Forelimb muscle (tissue), 1 donor: Measurements from ENCODE around the gene MAPKAP1. TPM values are rescaled to one million over a fixed set of nuclear protein-coding genes. Genes with fewer than 3 reads are reported as not detected.
"Not testable (repeated sequence)": the region's sequence is repeated elsewhere in the genome, so short reads cannot be mapped to it uniquely, and the experiment has no call there.

Experiments used
- DNase-seq: peaks from one replicate; pipeline ENCODE4 v3.0.0-alpha.2; 2013; ENCODE audit warnings: low read depth
- polyA plus RNA-seq: library from polyadenylated mRNA; unstranded; fragments of 120-200 nt; gene quantifications from one replicate; pipeline ENCODE4 v1.2.1, GENCODE V29; 2013; ENCODE audit not compliant: insufficient read length

The MAPKAP1 gene
- polyA plus RNA-seq, 1 donor, result 67.7 TPM

- no peak for DNase-seq
Measured at GRCh38 chr9:125604196-125604595, 102.8 kb downstream of the MAPKAP1 start.

- DNase-seq, result no peak
Measured at GRCh38 chr9:125603478-125604021, 103.5 kb downstream of the MAPKAP1 start.

GRCh38 chr9:125601961-125602360, 105.0 kb downstream of the MAPKAP1 start:
- no peak for DNase-seq

DNA sequence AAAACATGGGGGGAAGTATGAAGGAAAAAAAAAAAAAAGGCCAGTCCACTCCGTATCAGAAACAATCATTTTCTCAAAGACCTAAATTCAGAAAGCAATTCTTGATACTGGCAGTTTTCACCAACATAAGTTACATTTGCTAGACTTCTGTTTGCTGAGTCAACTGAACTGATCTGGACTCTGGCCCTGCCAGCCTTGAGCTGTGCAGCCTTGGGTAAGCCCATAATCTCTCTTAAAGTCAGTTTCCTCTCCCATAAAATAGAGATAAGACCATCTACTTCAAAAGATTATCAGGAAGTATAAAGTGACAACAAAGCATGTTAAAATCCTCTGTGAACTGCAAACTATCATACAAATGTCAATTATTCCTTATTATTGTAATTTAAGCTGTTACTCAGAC, 106.8 kb downstream of the MAPKAP1 start:
- DNase-seq, result no peak

GRCh38 chr9:125594223-125594610, 112.8 kb downstream of the MAPKAP1 start:
- no peak for DNase-seq

DNA sequence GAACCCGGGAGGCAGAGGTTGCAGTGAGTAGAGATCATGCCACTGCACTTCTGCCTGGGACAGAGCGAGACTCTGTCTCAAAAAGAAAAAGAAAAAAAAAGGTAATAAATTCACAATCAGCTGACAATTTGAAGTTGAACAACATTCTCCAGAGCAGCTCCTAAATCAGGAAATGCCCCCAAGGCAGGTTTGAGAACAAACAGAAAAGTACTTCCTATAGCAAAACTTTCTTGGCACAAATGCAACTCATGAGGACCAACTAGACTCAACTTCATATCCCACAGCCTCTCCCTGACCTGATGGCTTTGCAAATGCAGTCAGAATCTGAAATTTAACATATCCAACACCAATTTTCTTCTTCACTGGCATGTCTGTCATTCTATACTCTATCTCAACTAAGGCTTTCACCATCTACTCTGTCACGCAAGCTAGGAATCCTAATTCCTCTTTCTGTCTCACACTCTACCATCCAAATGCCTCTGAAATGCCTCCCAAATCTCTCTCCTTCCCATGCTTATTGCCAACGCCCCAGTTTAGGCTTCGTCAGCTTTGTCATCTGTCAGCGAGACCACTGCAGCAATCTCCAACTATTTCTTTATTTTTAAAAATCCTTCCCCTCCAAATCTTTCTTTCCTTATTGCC, 113.3 kb downstream of the MAPKAP1 start:
- no peak for DNase-seq

DNA sequence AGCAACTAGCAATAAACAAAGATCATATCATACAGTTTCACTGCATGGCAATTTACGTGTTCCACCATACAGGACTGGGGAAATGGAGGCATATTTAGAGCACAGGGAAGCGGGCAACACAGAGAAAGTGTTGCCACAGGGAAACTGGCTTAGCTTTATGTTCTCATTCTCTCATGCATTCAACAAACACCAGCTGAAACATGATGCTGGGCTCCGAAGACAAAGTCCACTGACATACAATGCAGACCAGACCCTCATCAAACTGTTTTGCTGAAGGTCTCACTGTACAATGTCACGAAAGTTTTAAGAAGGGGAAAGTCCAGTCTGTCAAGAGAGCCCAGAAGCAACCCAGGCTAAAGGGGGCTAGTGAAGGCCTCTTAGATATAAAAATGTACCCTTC, 115.1 kb downstream of the MAPKAP1 start:
- DNase-seq, result no peak

- no peak for DNase-seq
Measured at GRCh38 chr9:125591245-125591644, 115.8 kb downstream of the MAPKAP1 start.

GRCh38 chr9:125589287-125589686, 117.7 kb downstream of the MAPKAP1 start:
- no peak for DNase-seq

DNA sequence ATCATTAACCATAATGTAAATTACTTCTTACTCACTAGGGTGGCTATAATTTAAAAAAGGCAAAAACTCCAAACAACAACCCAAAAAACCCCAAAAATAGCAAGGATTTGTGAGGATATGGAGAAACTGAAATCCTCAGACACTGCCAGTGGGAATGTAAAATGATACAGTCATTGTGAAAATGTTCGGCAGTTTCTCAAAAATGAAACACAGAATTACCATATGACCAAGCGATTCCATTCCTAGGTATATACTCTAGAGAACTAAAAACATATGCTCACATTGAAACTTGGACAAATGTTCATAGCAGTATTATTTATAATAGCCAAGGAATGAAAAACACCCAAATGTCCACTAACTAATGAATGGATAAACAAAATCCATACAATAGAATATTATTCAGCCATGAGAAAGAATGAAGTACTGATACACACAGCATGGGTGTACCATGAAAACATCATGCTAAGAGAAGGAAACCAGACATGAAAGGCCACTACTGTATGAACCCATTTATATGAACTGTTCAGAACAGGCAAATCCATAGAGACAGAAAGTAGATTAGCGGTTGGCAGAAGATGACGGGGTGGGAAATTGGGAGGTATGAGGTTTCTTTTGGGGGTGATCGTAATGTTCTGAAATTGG, 119.1 kb downstream of the MAPKAP1 start:
- no peak for DNase-seq

- no peak for DNase-seq
Measured at GRCh38 chr9:125586172-125586511, 120.9 kb downstream of the MAPKAP1 start.

DNA sequence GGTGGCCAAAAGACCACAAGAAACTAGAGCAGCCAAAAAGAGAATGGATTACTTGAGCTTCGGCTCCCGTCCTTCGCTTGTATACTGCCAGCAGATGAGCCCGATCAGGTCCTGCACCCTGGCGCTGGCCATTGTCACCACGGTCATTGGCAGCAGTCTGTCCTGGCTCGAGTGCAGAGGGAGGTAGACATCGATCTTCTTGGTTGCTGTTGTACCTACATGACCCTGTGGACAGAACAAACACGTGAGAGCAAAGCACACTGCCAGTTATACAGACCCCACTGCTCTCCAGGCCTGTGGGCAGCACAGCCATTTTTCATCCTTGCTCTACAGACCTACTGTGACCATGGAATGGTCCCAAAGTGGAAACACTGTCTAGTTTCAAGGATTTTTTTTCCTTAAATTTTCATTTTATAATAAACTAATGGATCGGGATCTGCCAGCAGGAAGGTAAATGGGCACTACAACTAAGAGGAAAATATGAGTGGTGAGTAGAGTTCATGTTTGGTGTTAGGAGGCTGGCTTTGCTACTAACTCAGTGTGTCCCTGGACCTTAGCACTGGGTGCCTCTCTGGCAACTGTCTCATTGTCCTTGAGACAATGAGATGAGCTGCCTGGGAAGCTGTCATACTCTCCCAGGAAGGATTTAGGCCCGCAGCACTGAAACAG, 121.4 kb downstream of the MAPKAP1 start:
- no peak for DNase-seq

GRCh38 chr9:125580701-125581286, 126.2 kb downstream of the MAPKAP1 start:
- DNase-seq, result no peak

DNA sequence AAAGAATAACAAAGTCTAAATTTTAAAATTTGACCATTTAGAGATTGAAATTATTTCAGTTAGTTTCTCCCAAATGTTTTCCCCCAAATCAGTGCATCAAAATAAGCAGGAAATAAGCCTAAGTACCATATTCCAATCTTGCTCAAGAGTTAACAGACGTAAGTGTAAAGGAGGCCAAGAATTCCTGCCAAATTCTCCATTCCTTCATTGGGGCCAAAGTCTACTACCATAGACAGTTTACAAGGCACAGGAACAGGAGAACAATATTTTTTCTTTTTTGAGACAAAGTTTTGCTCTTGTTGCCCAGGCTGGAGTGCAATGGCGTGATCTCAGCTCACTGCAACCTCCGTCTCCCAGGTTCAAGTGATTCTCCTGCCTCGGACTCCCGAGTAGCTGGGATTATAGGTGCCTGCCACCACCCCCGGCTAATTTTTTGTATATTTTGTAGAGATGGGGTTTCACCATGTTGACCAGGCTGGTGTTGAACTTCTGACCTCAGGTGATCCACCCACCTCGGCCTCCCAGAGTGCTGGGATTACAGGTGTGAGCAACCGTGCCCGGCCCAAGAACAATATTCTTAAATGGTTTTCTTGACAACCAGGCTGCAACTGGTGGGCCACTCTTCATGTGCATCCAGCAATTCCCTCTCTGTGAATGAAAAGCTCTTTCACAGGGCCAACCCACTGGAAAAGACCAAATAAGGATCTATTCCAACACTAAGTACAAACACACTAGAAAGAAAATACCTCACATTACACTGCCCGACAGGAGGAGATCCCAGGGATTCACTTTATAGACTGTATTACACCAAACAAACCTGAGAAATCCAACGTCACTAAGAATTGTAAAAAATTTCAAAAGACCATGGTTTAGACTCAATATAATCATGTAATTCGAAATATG, 127.7 kb downstream of the MAPKAP1 start:
- no peak for DNase-seq

- DNase-seq, result no peak
Measured at GRCh38 chr9:125574126-125574877, 132.7 kb downstream of the MAPKAP1 start.

GRCh38 chr9:125572461-125572860, 134.5 kb downstream of the MAPKAP1 start:
- DNase-seq, result not testable (repeated sequence)

- not testable (repeated sequence) for DNase-seq
Measured at GRCh38 chr9:125571824-125572223, 135.2 kb downstream of the MAPKAP1 start.

GRCh38 chr9:125570246-125570645, 136.8 kb downstream of the MAPKAP1 start:
- no peak for DNase-seq

- no peak for DNase-seq
Measured at GRCh38 chr9:125568621-125569020, 138.4 kb downstream of the MAPKAP1 start.

GRCh38 chr9:125566051-125566450, 141.0 kb downstream of the MAPKAP1 start:
- not testable (repeated sequence) for DNase-seq

GRCh38 chr9:125565126-125565525, 141.9 kb downstream of the MAPKAP1 start:
- no peak for DNase-seq
